ENCODE measurements around the gene SNX25. TPM values are rescaled to one million over a fixed set of nuclear protein-coding genes. Genes with fewer than 3 reads are reported as not detected.

The SNX25 gene
- polyA plus RNA-seq, 1 donor from 2014 or later, result 6.4 TPM

DNA sequence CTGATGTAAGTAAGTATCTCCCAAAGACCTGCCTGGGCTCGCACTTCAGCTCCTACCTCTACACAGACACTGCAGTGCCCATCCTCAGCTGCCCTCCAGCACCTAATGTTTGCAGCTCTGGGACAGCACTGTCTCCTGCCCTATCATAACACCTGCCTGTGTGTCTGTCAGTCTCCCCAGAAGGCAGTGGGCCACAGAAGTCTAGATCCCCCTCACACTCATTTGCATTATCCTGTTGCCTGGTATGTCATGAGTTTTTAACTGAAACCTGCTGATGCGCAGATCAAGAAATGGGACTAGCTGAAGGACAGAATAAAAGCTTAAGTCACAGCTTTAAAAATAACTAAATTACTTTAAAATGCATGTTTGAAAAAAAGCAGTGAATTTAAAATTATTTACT, 143.3 kb downstream of the SNX25 start:
- H3K79me2 ChIP-seq (replicated peaks; ENCODE audit: insufficient read depth, low read length), result no peaks in the 10 kb centered on the region
- no peaks in the 10 kb centered on the region for H3F3A ChIP-seq (ENCODE audit: insufficient read depth, low read length, poor library complexity, severe bottlenecking)
- H3K9me2 ChIP-seq (ENCODE audit: insufficient read depth, low read length), result no peaks in the 10 kb centered on the region
- H2AFZ ChIP-seq (ENCODE audit: low read depth, low read length), result no peak overlapping the region
- no peak overlapping the region for H3K4me2 ChIP-seq (ENCODE audit: low read length)
- H3K27me3 ChIP-seq (ENCODE audit: insufficient read depth, low read depth, low read length), result no peaks in the 10 kb centered on the region
- TF ChIP-seq, protein P1, sequence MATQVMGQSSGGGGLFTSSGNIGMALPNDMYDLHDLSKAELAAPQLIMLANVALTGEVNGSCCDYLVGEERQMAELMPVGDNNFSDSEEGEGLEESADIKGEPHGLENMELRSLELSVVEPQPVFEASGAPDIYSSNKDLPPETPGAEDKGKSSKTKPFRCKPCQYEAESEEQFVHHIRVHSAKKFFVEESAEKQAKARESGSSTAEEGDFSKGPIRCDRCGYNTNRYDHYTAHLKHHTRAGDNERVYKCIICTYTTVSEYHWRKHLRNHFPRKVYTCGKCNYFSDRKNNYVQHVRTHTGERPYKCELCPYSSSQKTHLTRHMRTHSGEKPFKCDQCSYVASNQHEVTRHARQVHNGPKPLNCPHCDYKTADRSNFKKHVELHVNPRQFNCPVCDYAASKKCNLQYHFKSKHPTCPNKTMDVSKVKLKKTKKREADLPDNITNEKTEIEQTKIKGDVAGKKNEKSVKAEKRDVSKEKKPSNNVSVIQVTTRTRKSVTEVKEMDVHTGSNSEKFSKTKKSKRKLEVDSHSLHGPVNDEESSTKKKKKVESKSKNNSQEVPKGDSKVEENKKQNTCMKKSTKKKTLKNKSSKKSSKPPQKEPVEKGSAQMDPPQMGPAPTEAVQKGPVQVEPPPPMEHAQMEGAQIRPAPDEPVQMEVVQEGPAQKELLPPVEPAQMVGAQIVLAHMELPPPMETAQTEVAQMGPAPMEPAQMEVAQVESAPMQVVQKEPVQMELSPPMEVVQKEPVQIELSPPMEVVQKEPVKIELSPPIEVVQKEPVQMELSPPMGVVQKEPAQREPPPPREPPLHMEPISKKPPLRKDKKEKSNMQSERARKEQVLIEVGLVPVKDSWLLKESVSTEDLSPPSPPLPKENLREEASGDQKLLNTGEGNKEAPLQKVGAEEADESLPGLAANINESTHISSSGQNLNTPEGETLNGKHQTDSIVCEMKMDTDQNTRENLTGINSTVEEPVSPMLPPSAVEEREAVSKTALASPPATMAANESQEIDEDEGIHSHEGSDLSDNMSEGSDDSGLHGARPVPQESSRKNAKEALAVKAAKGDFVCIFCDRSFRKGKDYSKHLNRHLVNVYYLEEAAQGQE (IDR thresholded peaks at IDR 0.05; ENCODE audit: borderline replicate concordance), result no peak
- TF ChIP-seq SMC3 (conservative IDR thresholded peaks at IDR 0.05; ENCODE audit: poor library complexity) (no peak), EP300 (conservative IDR thresholded peaks at IDR 0.05; ENCODE audit: poor library complexity, severe bottlenecking) (no peak)
- H4K20me1 ChIP-seq (ENCODE audit: insufficient read depth), result no peaks in the 10 kb centered on the region
- no peak overlapping the region for H3K4me3 ChIP-seq (ENCODE audit: low read length)
- no peaks in the 10 kb centered on the region for H3K9me3 ChIP-seq (ENCODE audit: low read length)
- H3K27ac ChIP-seq (ENCODE audit: low read length), result no peak overlapping the region
- H3K9ac ChIP-seq (ENCODE audit: low read length), result no peak overlapping the region
- no peaks in the 10 kb centered on the region for H3K36me3 ChIP-seq (ENCODE audit: insufficient read depth, low read length)

DNA sequence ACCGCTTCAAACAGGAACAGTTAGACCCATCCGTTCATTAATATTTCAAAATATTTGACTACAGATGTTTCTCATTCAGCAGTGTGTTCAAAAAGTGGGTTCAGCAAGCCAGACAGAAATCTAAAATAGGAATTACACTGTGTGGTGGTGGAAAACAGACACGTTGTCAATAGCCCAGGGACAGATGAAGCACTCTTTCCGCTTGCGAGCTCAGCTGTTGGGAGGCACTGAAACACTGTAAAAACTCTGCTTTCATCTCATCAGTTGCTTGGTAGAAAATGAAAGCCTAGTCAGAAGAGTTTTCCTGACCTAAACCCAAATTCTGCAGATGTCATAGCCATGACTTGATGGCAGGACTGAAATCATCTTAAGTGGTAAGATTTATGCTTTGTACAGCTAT, 147.8 kb downstream of the SNX25 start:
- H3K9ac ChIP-seq (ENCODE audit: low read length), result no peak overlapping the region
- H2AFZ ChIP-seq (ENCODE audit: low read depth, low read length), result no peak overlapping the region
- no peak overlapping the region for H3K4me3 ChIP-seq (ENCODE audit: low read length)
- no peaks in the 10 kb centered on the region for H3K36me3 ChIP-seq (ENCODE audit: insufficient read depth, low read length)
- TF ChIP-seq MXI1 (conservative IDR thresholded peaks at IDR 0.05; ENCODE audit: poor library complexity, severe bottlenecking) (no peak), RAD21 (conservative IDR thresholded peaks at IDR 0.05) (no peak), POLR2AphosphoS5 (IDR thresholded peaks at IDR 0.05) (no peak), TAF1 (IDR thresholded peaks at IDR 0.05; ENCODE audit: low read depth) (no peak), EP300 (conservative IDR thresholded peaks at IDR 0.05; ENCODE audit: poor library complexity, severe bottlenecking) (no peak), SMC3 (conservative IDR thresholded peaks at IDR 0.05; ENCODE audit: poor library complexity) (no peak), EZH2 (IDR thresholded peaks at IDR 0.05; ENCODE audit: borderline replicate concordance, insufficient read depth, low read length, poor library complexity, severe bottlenecking) (no peak)
- TF ChIP-seq, protein P1 (IDR thresholded peaks at IDR 0.05; ENCODE audit: borderline replicate concordance), result no peak
- TF ChIP-seq, protein P2, sequence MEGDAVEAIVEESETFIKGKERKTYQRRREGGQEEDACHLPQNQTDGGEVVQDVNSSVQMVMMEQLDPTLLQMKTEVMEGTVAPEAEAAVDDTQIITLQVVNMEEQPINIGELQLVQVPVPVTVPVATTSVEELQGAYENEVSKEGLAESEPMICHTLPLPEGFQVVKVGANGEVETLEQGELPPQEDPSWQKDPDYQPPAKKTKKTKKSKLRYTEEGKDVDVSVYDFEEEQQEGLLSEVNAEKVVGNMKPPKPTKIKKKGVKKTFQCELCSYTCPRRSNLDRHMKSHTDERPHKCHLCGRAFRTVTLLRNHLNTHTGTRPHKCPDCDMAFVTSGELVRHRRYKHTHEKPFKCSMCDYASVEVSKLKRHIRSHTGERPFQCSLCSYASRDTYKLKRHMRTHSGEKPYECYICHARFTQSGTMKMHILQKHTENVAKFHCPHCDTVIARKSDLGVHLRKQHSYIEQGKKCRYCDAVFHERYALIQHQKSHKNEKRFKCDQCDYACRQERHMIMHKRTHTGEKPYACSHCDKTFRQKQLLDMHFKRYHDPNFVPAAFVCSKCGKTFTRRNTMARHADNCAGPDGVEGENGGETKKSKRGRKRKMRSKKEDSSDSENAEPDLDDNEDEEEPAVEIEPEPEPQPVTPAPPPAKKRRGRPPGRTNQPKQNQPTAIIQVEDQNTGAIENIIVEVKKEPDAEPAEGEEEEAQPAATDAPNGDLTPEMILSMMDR (IDR thresholded peaks at IDR 0.05; ENCODE audit: poor library complexity, severe bottlenecking), result no peak
- H3K9me3 ChIP-seq (ENCODE audit: low read length), result no peaks in the 10 kb centered on the region
- H3K79me2 ChIP-seq (replicated peaks; ENCODE audit: insufficient read depth, low read length), result no peaks in the 10 kb centered on the region
- no peak overlapping the region for H3K27ac ChIP-seq (ENCODE audit: low read length)
- H3F3A ChIP-seq (ENCODE audit: insufficient read depth, low read length, poor library complexity, severe bottlenecking), result no peaks in the 10 kb centered on the region
- H3K9me2 ChIP-seq (ENCODE audit: insufficient read depth, low read length), result no peaks in the 10 kb centered on the region
- H3K4me2 ChIP-seq (ENCODE audit: low read length), result no peak overlapping the region
- H4K20me1 ChIP-seq (ENCODE audit: insufficient read depth), result no peaks in the 10 kb centered on the region
- H3K27me3 ChIP-seq (ENCODE audit: insufficient read depth, low read depth, low read length), result no peaks in the 10 kb centered on the region

Data from neural cell (in vitro differentiated cells).